ENCODE data around the gene TRIM69.
"Not testable (repeated sequence)": the region's sequence is repeated elsewhere in the genome, so short reads cannot be mapped to it uniquely, and the experiment has no call there.

TRIM69 gene

DNA sequence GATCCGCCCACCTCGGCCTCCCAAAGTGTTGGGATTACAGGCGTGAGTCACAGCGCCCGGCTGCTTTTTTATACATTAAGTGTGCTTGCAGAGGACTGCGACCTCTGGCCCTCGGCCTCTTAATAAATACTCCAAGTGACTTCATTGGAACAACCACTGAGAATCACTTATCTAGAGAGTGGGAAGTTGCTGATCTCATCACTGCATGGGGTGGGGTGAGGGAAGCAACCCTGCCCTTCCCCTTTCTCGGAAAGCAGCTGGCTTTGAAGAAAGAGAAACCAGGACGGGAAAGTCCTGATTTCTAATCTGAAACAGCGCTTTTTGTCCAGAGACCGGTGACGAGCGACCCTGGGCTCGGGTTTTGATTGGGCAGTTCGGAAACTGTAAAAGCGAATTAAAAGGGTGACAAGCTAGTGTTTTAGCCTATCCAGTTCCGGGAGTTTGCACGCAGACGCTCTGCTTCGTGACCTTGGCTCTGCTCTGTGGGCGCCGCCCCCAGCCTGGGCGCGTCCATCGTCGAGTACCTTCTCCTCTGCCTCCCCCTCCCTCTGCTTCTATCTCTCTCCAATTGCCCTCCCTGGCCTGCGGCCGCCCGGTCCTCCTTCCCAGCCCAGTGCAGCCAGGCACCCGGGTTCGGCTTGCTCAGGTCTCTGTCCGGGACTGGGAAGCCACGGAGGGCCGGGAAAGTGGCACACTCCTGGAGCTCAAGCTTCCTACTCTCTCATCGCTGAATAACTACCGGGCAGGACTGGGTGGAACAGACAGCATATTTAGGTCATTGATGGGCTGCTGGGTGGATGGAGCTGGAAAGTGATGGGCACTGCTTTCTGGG lies 7.5 kb upstream of the TRIM69 start:
- in situ Hi-C loops (cut with HindIII; ENCODE audit: low sequenced_read_pairs): no loop called here
- TF ChIP-seq CTCF (IDR thresholded peaks at IDR 0.05; ENCODE audit: low read depth, low read length, missing control alignments): no peak

DNA sequence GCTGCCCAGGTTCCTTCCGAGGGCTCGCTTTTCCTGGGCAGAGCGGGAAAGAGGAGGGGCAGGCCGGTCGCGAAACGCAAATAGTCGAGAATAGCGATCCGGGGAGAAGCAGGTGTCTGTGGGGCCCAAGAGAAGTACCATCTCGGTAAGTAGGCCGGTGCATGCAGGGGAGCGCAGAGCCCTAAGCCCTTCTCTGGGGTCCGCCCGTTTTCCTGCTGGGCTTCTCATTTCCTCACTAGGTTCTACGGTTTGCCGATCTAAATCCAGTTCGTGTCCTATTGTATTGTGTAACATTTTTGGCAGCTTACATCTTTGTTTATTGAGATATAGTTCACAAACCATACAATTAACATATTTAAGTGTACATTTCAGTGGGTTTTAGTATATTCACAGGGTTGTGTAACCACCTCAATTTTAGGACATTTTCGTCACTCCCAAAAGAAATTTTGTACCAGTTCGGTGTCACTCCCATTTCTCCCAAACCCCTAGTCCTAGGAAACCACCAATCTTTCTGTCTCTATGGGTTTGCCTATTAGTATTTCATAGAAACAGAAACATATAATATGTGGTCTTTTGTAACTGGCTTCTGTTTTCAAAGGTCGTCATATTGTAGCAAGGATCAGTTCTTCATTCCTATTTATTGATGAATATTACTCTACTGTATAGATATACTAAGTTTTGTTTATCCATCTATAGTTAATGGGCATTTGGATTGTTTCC lies 6.8 kb upstream of the TRIM69 start:
- TF ChIP-seq CTCF (IDR thresholded peaks at IDR 0.05; ENCODE audit: low read depth, low read length, missing control alignments): no peak
- no peak for DNase-seq (ENCODE audit: low read depth)
- in situ Hi-C loops (cut with HindIII; ENCODE audit: low sequenced_read_pairs): no loop called here
- peak overlapping the region; percentile 92 for H3K4me3 ChIP-seq (ENCODE audit: low read depth, low read length)

More for the DNA sequence above, 7.5 kb upstream of the TRIM69 start:
- H3K4me3 ChIP-seq (ENCODE audit: low read depth, low read length): peak overlapping the region; percentile 92
- peak; percentile 97 for DNase-seq (ENCODE audit: low read depth)

GRCh38 chr15:44734839-44735481 lies 1.4 kb upstream of the TRIM69 start:
- no peak for TF ChIP-seq CTCF (IDR thresholded peaks at IDR 0.05; ENCODE audit: low read depth, low read length, missing control alignments)
- in situ Hi-C loops (cut with HindIII; ENCODE audit: low sequenced_read_pairs): no loop called here
- H3K4me3 ChIP-seq (ENCODE audit: low read depth, low read length): no peak overlapping the region
- DNase-seq (ENCODE audit: low read depth): no peak

DNA sequence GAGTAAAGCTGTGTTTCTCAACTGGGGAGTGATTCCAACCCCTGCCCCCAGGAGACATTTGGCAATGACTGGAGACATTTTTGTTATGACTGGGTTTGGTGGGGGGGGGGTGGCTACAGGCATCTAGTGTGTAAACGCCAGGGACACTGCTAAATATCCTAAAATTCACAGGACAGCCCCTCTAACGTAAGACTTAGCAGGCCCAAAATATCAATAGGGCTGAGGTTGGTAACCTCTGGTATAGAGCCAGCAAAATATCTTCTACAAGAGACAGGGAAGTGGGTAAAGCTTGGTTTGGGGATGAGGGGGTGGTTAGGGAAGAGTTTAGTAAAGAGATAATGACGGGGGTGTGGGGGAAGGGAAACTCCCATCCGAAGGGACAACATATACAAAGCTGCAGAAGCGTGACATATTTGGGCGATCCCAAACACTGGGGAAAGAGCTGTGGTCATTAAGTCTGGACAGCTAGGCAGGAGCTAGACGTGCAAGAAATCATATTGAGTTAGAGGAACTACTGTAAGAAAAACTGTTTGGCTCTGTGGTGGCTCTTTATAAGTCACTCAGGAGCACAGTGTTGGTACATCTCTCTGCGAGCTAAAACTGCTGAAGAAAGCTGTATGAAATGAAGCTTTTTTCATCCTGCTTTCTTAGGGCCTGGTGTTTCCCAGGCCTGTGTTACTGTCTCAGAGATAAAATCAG lies 697 bp upstream of the TRIM69 start:
- no peak for TF ChIP-seq CTCF (IDR thresholded peaks at IDR 0.05; ENCODE audit: low read depth, low read length, missing control alignments)
- no peak overlapping the region for H3K4me3 ChIP-seq (ENCODE audit: low read depth, low read length)
- no peak for DNase-seq (ENCODE audit: low read depth)
- in situ Hi-C loops (cut with HindIII; ENCODE audit: low sequenced_read_pairs): no loop called here

- peak; percentile 61 for TF ChIP-seq CTCF (IDR thresholded peaks at IDR 0.05; ENCODE audit: low read depth, low read length, missing control alignments)
- no peak overlapping the region for H3K4me3 ChIP-seq (ENCODE audit: low read depth, low read length)
- DNase-seq (ENCODE audit: low read depth): peak; percentile 57
- in situ Hi-C loops (cut with HindIII; ENCODE audit: low sequenced_read_pairs): no loop called here
These were observed 2.1 kb downstream of the TRIM69 start for GRCh38 chr15:44738340-44738984.

DNA sequence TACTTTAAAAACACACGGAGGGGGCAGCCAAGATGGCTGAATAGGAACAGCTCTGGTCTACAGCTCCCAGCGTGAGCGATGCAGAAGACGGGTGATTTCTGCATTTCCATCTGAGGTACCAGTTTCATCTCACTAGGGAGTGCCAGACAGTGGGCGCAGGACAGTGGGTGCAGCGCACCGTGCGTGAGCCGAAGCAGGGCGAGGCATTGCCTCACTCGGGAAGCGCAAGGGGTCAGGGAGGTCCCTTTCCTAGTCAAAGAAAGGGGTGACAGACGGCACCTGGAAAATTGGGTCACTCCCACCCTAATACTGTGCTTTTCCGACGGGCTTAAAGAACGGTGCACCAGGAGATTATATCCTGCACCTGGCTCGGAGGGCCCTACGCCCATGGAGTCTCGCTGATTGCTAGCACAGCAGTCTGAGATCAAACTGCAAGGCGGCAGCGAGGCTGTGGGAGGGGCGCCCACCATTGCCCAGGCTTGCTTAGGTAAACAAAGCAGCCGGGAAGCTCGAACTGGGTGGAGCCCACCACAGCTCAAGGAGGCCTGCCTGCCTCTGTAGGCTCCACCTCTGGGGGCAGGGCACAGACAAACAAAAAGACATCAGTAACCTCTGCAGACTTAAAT lies 3.0 kb downstream of the TRIM69 start:
- H3K4me3 ChIP-seq (ENCODE audit: low read depth, low read length); DNase-seq (ENCODE audit: low read depth); in situ Hi-C loops (cut with HindIII; ENCODE audit: low sequenced_read_pairs): not testable (repeated sequence)

DNA sequence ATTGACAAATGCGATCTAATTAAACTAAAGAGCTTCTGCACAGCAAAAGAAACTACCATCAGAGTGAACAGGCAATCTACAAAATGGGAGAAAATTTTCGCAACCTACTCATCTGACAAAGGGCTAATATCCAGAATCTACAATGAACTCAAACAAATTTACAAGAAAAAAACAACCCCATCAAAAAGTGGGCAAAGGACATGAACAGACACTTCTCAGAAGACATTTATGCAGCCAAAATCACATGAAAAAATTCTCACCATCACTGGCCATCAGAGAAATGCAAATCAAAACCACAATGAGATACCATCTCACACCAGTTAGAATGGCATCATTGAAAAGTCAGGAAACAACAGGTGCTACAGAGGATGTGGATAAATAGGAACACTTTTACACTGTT lies 7.1 kb downstream of the TRIM69 start:
- H3K4me3 ChIP-seq (ENCODE audit: low read depth, low read length); DNase-seq (ENCODE audit: low read depth); in situ Hi-C loops (cut with HindIII; ENCODE audit: low sequenced_read_pairs): not testable (repeated sequence)

All from astrocyte of the cerebellum (primary cell).